H1 (cell line): ENCODE data around the gene PKN3. TPM values are rescaled to one million over a fixed set of nuclear protein-coding genes. Genes with fewer than 3 reads are reported as not detected.

Experiments
- CTCF ChIA-PET: fragments of 300-600 bp; sonication (Branson Sonifier 250); formaldehyde crosslinking; loops from one replicate; lab custom pipeline; 2021; ENCODE audit not compliant: partially characterized antibody; lab: Charles Lee
- POLR2A ChIA-PET: fragments of 300-600 bp; sonication (Branson Sonifier 250); formaldehyde crosslinking; loops from one replicate; lab custom pipeline; 2021; ENCODE audit warnings: inconsistent platforms; ENCODE audit not compliant: partially characterized antibody; lab: Charles Lee
- DNase-seq, 2 experiments: peaks; one replicate each; pipeline versions ENCODE4 v3.0.0 to v3.0.0-alpha.2; 2010 to 2022; ENCODE audit warnings: low spot score in 2 of 2, low read depth in 1 of 2, mixed read lengths in 1 of 2
- FAIRE-seq: peaks from 2 replicates; lab custom pipeline; 2011; peaks lifted over from hg19 to GRCh38; lab: Jason Lieb, UNC
- H2AFZ ChIP-seq: 2 replicates; pipeline ENCODE4 v1.8.1; 2012; ENCODE audit warnings: low read length, inconsistent platforms
- H2AK5ac ChIP-seq: 2 replicates; pipeline ENCODE4 v1.6.1; 2013; ENCODE audit warnings: low read depth, low read length
- H2BK120ac ChIP-seq: replicated peaks from 2 replicates; pipeline ENCODE3; 2013; ENCODE audit warnings: low read depth, low read length, inconsistent platforms
- H2BK12ac ChIP-seq: 2 replicates; pipeline ENCODE4 v1.6.1; 2013; ENCODE audit warnings: low read depth, low read length
- H2BK15ac ChIP-seq: 2 replicates; pipeline ENCODE4 v1.6.1; 2013; ENCODE audit warnings: low read length
- H2BK20ac ChIP-seq: 2 replicates; pipeline ENCODE4 v1.6.1; 2013; ENCODE audit warnings: low read length
- H2BK5ac ChIP-seq: 2 replicates; pipeline ENCODE4 v1.6.1; 2013; ENCODE audit warnings: low read depth, low read length
- H3K14ac ChIP-seq: 2 replicates; pipeline ENCODE4 v1.6.1; 2013; ENCODE audit warnings: inconsistent platforms; ENCODE audit not compliant: insufficient read length
- H3K18ac ChIP-seq: 2 replicates; pipeline ENCODE4 v1.6.1; 2013; ENCODE audit warnings: low read length; ENCODE audit errors: extremely low read depth
- H3K23ac ChIP-seq: 2 replicates; pipeline ENCODE4 v1.6.1; 2013; ENCODE audit warnings: inconsistent platforms; ENCODE audit not compliant: insufficient read length
- H3K23me2 ChIP-seq: 2 replicates; pipeline ENCODE4 v1.6.1; 2013; ENCODE audit warnings: low read depth, low read length
- H3K27ac ChIP-seq: 2 replicates; pipeline ENCODE4 v1.6.1; 2011; ENCODE audit warnings: low read depth, low read length, inconsistent platforms
- H3K27me3 ChIP-seq, 4 experiments: replicated peaks in 1 of 4; 1 replicate in 1 of 4; 2 replicates in 3 of 4; pipeline versions ENCODE4 v1.6.1 to v1.8.1; 2011 to 2013; ENCODE audit warnings: low read length in 3 of 4, mild to moderate bottlenecking in 3 of 4, inconsistent platforms in 2 of 4, mixed read lengths in 2 of 4, moderate library complexity in 1 of 4; ENCODE audit not compliant: control insufficient read depth in 3 of 4, insufficient read depth in 3 of 4; ENCODE audit errors: extremely low read depth in 1 of 4
- H3K36me3 ChIP-seq, 4 experiments: 2 replicates each; pipeline versions ENCODE4 v1.6.1 to v1.8.1; 2011 to 2013; ENCODE audit warnings: mild to moderate bottlenecking in 4 of 4, low read length in 3 of 4, moderate library complexity in 2 of 4, control low read depth in 1 of 4, inconsistent platforms in 1 of 4; ENCODE audit not compliant: insufficient read depth in 4 of 4, control insufficient read depth in 2 of 4
- H3K4ac ChIP-seq: replicated peaks from 2 replicates; pipeline ENCODE3; 2013; ENCODE audit warnings: low read length, low read depth, mixed read lengths, inconsistent platforms; ENCODE audit not compliant: insufficient read length
- H3K4me1 ChIP-seq, 4 experiments: replicated peaks in 1 of 4; 1 replicate in 1 of 4; 2 replicates in 3 of 4; pipeline versions ENCODE4 v1.6.1 to v1.8.1; 2011 to 2013; ENCODE audit warnings: low read length in 3 of 4, inconsistent platforms in 2 of 4, mixed read lengths in 1 of 4; ENCODE audit not compliant: insufficient read depth in 4 of 4, control insufficient read depth in 3 of 4
- H3K4me2 ChIP-seq, 2 experiments: 2 replicates each; pipeline versions ENCODE4 v1.6.1 to v1.8.1; 2011 to 2013; ENCODE audit warnings: low read depth in 2 of 2, low read length in 2 of 2, control low read depth in 1 of 2, inconsistent platforms in 1 of 2, mild to moderate bottlenecking in 1 of 2; ENCODE audit not compliant: insufficient read depth in 1 of 2
- H3K4me3 ChIP-seq, 4 experiments: fragments of 200-600, 300-600 bp in 1 of 4; sonication (generic), shearing (Covaris generic), sonication (Bioruptor Twin) in 1 of 4; 2 replicates each; pipeline versions ENCODE4 v1.5.1 to v1.8.1; 2011 to 2016; ENCODE audit warnings: low read length in 4 of 4, low read depth in 3 of 4, control low read depth in 2 of 4, inconsistent platforms in 2 of 4, mild to moderate bottlenecking in 2 of 4, mixed read lengths in 1 of 4, moderate library complexity in 1 of 4; ENCODE audit not compliant: insufficient read depth in 2 of 4; ENCODE audit errors: extremely low read depth in 1 of 4
- H3K56ac ChIP-seq: replicated peaks from 2 replicates; pipeline ENCODE3; 2013; ENCODE audit warnings: low read depth, mild to moderate bottlenecking, mixed read lengths, low read length, inconsistent platforms; ENCODE audit not compliant: insufficient read length
- H3K79me1 ChIP-seq: 2 replicates; pipeline ENCODE4 v1.6.1; 2013; ENCODE audit warnings: low read depth, low read length, control low read depth
- H3K79me2 ChIP-seq, 2 experiments: 2 replicates each; pipeline versions ENCODE4 v1.6.1 to v1.8.1; 2012 to 2013; ENCODE audit warnings: low read length in 2 of 2, mild to moderate bottlenecking in 2 of 2, inconsistent platforms in 1 of 2; ENCODE audit not compliant: insufficient read depth in 2 of 2, control insufficient read depth in 1 of 2
- H3K9ac ChIP-seq, 4 experiments: replicated peaks in 1 of 4; 1 replicate in 1 of 4; 2 replicates in 3 of 4; pipeline versions ENCODE4 v1.6.1 to v1.8.1; 2011 to 2013; ENCODE audit warnings: low read depth in 3 of 4, low read length in 3 of 4, control low read depth in 2 of 4, mild to moderate bottlenecking in 2 of 4, moderate library complexity in 2 of 4, inconsistent platforms in 1 of 4; ENCODE audit errors: extremely low read depth in 1 of 4
- H3K9me3 ChIP-seq, 2 experiments: 2 replicates each; pipeline versions ENCODE4 v1.6.1 to v1.8.1; 2012 to 2013; ENCODE audit warnings: mild to moderate bottlenecking in 2 of 2, moderate library complexity in 2 of 2, control low read depth in 1 of 2, inconsistent platforms in 1 of 2, low read depth in 1 of 2, low read length in 1 of 2, mixed read lengths in 1 of 2; ENCODE audit not compliant: insufficient read depth in 2 of 2
- H4K20me1 ChIP-seq, 2 experiments: replicated peaks in 1 of 2; 2 replicates each; pipeline versions ENCODE3 to v1.8.1; 2011 to 2013; ENCODE audit warnings: inconsistent platforms in 2 of 2, low read length in 2 of 2, mild to moderate bottlenecking in 1 of 2; ENCODE audit not compliant: insufficient read depth in 2 of 2, control insufficient read depth in 1 of 2
- H4K5ac ChIP-seq: 2 replicates; pipeline ENCODE4 v1.6.1; 2013; ENCODE audit warnings: low read length, low read depth, mixed read lengths, inconsistent platforms; ENCODE audit not compliant: insufficient read length
- H4K8ac ChIP-seq: 2 replicates; pipeline ENCODE4 v1.8.0; 2013; ENCODE audit warnings: mild to moderate bottlenecking, moderate library complexity, low read length, inconsistent platforms; ENCODE audit not compliant: insufficient read depth; ENCODE audit errors: extremely low read depth
- H4K91ac ChIP-seq: replicated peaks from 2 replicates; pipeline ENCODE3; 2013; ENCODE audit warnings: low read length, mixed read lengths, inconsistent platforms; ENCODE audit not compliant: insufficient read length
- EP300 ChIP-seq, 2 experiments: IDR thresholded peaks; 1 replicate in 1 of 2; 2 replicates in 1 of 2; pipeline ENCODE4 v1.6.1; 2011 to 2012; ENCODE audit warnings: low read depth in 2 of 2, low read length in 2 of 2, mild to moderate bottlenecking in 2 of 2, borderline replicate concordance in 1 of 2, inconsistent platforms in 1 of 2, moderate library complexity in 1 of 2
- POU5F1 ChIP-seq: IDR thresholded peaks from 2 replicates; pipeline ENCODE4 v1.6.1; 2011; ENCODE audit warnings: low read depth, mild to moderate bottlenecking, low read length, moderate library complexity
- RAD21 ChIP-seq, 2 experiments: IDR thresholded peaks in 1 of 2; conservative IDR thresholded peaks in 1 of 2; 2 replicates each; pipeline ENCODE4 v1.6.1; 2011; ENCODE audit warnings: low read depth in 2 of 2, low read length in 2 of 2, improper control_type of control experiment in 1 of 2, inconsistent platforms in 1 of 2, mild to moderate bottlenecking in 1 of 2, moderate library complexity in 1 of 2
- SUZ12 ChIP-seq: fragments of 200-600 bp; sonication (generic); IDR thresholded peaks from 2 replicates; pipeline ENCODE4 v1.6.1; 2012; ENCODE audit warnings: mild to moderate bottlenecking, inconsistent platforms, low read length, moderate library complexity, mixed read lengths
- TCF12 ChIP-seq: IDR thresholded peaks from 2 replicates; pipeline ENCODE4 v1.6.1; 2011; ENCODE audit warnings: low read depth, mild to moderate bottlenecking, low read length
- USF2 ChIP-seq: IDR thresholded peaks from 2 replicates; pipeline ENCODE4 v1.6.1; 2011; ENCODE audit warnings: low read length, improper control_type of control experiment
- WGBS, 2 experiments: shearing (Covaris generic) in 1 of 2; methylation state at CpG; one replicate each; pipeline versions ENCODE4 v1.1.6 to v1.1.7; 2013 to 2015; ENCODE audit warnings: low lambda C conversion rate in 2 of 2, mixed read lengths in 2 of 2, inconsistent platforms in 1 of 2, low coverage in 1 of 2, missing lambda C conversion rate in 1 of 2; ENCODE audit not compliant: insufficient replicate concordance in 2 of 2, insufficient coverage in 1 of 2, insufficient read length in 1 of 2; ENCODE audit errors: extremely low coverage in 1 of 2, missing lambda C conversion rate in 1 of 2; 5-methylcytosine and 5-hydroxymethylcytosine counted together
- polyA plus RNA-seq, 7 experiments: library from polyadenylated mRNA; depleted of rRNA in 3 of 7; stranded (reverse) in 5 of 7; unstranded in 2 of 7; fragments of >200 nt in 5 of 7; fragments of 200-250 nt in 2 of 7; gene quantifications; 1 replicate in 5 of 7; 2 replicates in 1 of 7; 4 replicates in 1 of 7; pipeline versions ENCODE4 v1.2.1 to v1.2.3, GENCODE V29; 2011 to 2013; ENCODE audit warnings: missing spikeins in 2 of 7, mixed read lengths in 2 of 7
- total RNA-seq: library from RNA; stranded (reverse); fragmentation: NEBNext Ultra II Directional; extraction: Animal tissue kit (Norgen Biotek cat#: 25700); gene quantifications from 2 replicates; pipeline ENCODE4 v1.2.1, GENCODE V29; 2021
- TF ChIP-seq, protein P1 (sequence below): IDR thresholded peaks from 2 replicates; pipeline ENCODE4 v1.6.1; 2012; ENCODE audit warnings: low read length, inconsistent platforms

PKN3 gene
- total and polyA plus RNA-seq, 2 of the 8 experiments (the other 6 are each of a cell fraction or from before 2014, with no cell fraction given), result 15.7 to 16.3 TPM

DNA sequence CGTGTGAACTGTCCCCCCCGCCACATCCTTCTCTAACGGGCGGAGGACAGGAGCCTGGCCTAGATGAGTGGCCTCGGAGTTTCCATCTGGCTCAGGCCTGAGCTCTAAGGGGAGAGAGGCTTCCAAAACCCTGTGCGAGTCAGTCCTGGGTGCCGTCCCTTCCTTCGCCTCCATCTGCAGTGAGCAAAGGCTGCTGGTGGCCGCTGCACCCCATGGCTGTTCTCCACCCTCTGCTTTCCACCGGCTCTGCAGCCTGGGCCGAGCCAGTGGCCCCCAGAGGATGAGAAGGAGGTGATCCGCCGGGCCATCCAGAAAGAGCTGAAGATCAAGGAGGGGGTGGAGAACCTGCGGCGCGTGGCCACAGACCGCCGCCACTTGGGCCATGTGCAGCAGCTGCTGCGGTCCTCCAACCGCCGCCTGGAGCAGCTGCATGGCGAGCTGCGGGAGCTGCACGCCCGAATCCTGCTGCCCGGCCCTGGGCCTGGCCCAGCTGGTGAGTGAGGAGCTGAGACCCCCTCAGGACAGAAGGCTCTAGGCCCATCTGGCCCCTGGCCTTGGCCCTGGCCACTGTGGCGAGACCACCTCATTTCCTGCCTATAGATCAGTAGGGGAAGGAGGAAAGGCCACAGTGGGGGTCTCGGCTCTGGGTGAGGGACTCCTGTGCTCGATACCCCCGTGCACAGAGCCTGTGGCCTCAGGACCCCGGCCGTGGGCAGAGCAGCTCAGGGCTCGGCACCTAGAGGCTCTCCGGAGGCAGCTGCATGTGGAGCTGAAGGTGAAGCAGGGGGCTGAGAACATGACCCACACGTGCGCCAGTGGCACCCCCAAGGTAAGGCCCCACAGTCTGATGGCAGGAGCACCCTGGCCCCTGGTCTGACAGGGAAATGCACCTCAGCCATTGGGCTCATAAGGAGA, 3.0 kb downstream of the PKN3 start:
- H2BK12ac ChIP-seq, result no peak overlapping the region
- WGBS, 2 experiments, result 97% methylated on average over 31 of the region's 36 CpGs; no CpG with 5 or more reads in 1 of the 2 experiments
- no peaks in the 10 kb centered on the region for H3K79me2 ChIP-seq
- CTCF ChIA-PET, result interaction anchor here (0.5 to 1.5 kb wide), 8 partner anchors 10 to 1227 kb away, joined by 3 to 6 read pairs (median 4); partner anchors contain the start of gene SET
- no peak overlapping the region for H2BK15ac ChIP-seq
- no peaks in the 10 kb centered on the region for H3K27me3 ChIP-seq
- no peak overlapping the region for H2BK20ac ChIP-seq
- peaks cover 7% of the 10 kb centered on the region; the same call in 1 of the 2 replicates for H3K23me2 ChIP-seq
- no peak overlapping the region for H2BK5ac ChIP-seq
- H4K5ac ChIP-seq, result no peak overlapping the region
- FAIRE-seq (no peak), DNase-seq (no peak)
- H3K36me3 ChIP-seq, result peaks cover 0 to 5% (median 0%) of the 10 kb centered on the region in 4 experiments; a peak in 2 of 8 replicates
- no peak overlapping the region for H3K56ac ChIP-seq
- no peak overlapping the region for H3K27ac ChIP-seq
- H4K8ac ChIP-seq, result no peak overlapping the region
- H3K23ac ChIP-seq, result no peak overlapping the region
- peaks cover 2 to 3% of the 10 kb centered on the region in 2 experiments for H4K20me1 ChIP-seq
- no peak overlapping the region for H3K18ac ChIP-seq
- TF ChIP-seq USF2, result no peak
- no peak for TF ChIP-seq SUZ12
- TF ChIP-seq RAD21 (IDR thresholded peaks at IDR 0.05 in 1 of 2, conservative IDR thresholded peaks at IDR 0.05 in 1 of 2; ENCODE audit: low read depth in 2 of 2, low read length in 2 of 2), result no peak
- TF ChIP-seq, protein P1, sequence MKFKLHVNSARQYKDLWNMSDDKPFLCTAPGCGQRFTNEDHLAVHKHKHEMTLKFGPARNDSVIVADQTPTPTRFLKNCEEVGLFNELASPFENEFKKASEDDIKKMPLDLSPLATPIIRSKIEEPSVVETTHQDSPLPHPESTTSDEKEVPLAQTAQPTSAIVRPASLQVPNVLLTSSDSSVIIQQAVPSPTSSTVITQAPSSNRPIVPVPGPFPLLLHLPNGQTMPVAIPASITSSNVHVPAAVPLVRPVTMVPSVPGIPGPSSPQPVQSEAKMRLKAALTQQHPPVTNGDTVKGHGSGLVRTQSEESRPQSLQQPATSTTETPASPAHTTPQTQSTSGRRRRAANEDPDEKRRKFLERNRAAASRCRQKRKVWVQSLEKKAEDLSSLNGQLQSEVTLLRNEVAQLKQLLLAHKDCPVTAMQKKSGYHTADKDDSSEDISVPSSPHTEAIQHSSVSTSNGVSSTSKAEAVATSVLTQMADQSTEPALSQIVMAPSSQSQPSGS, result no peak
- TF ChIP-seq TCF12, result no peak
- TF ChIP-seq POU5F1, result no peak
- no peak for TF ChIP-seq EP300 (IDR thresholded peaks at IDR 0.05; ENCODE audit: borderline replicate concordance in 1 of 2, low read depth in 2 of 2, low read length in 2 of 2)
- no peak overlapping the region for H3K4ac ChIP-seq
- POLR2A ChIA-PET, result interaction anchor here (12.5 to 46.1 kb wide), 2 partner anchors 15 to 28 kb away, joined by 133 to 1197 read pairs; partner anchors contain the start of genes DYNC2I2, SET and ZDHHC12
- H2BK120ac ChIP-seq, result no peak overlapping the region
- no peak overlapping the region for H3K9ac ChIP-seq
- H3K4me2 ChIP-seq, result no peak overlapping the region
- no peak overlapping the region for H2AFZ ChIP-seq
- H3K14ac ChIP-seq, result no peak overlapping the region
- H3K9me3 ChIP-seq, result no peaks in the 10 kb centered on the region
- H3K4me3 ChIP-seq, result no peak overlapping the region
- no peaks in the 10 kb centered on the region for H3K79me1 ChIP-seq
- H3K4me1 ChIP-seq, result peaks cover 0 to 4% (median 2%) of the 10 kb centered on the region in 4 experiments; a peak in 3 of 7 replicates
- no peak overlapping the region for H2AK5ac ChIP-seq
- H4K91ac ChIP-seq, result no peak overlapping the region
